ENCODE measurements around the gene KIF19. TPM values are rescaled to one million over a fixed set of nuclear protein-coding genes. Genes with fewer than 3 reads are reported as not detected.

Gene KIF19
- total RNA-seq, 1 donor from 2014 or later, result 2.2 TPM

GRCh38 chr17:74307984-74308773 lies 17.8 kb upstream of the KIF19 start:
- TF ChIP-seq CTCF (IDR thresholded peaks at IDR 0.05; ENCODE audit: unreplicated experiment), result no peak
- H3K27me3 Mint-ChIP-seq, result peaks cover 8% of the 10 kb centered on the region
- H3K4me3 Mint-ChIP-seq (ENCODE audit: low read depth), result no peak overlapping the region
- no peak overlapping the region for H3K27ac Mint-ChIP-seq
- H3K36me3 Mint-ChIP-seq (ENCODE audit: insufficient read depth), result no peaks in the 10 kb centered on the region
- H3K9me3 Mint-ChIP-seq (ENCODE audit: low read depth), result peaks cover 7% of the 10 kb centered on the region
- no peak for DNase-seq (ENCODE audit: low spot score, unreplicated experiment)
- no peaks in the 10 kb centered on the region for H3K4me1 Mint-ChIP-seq (ENCODE audit: low read depth)

DNA sequence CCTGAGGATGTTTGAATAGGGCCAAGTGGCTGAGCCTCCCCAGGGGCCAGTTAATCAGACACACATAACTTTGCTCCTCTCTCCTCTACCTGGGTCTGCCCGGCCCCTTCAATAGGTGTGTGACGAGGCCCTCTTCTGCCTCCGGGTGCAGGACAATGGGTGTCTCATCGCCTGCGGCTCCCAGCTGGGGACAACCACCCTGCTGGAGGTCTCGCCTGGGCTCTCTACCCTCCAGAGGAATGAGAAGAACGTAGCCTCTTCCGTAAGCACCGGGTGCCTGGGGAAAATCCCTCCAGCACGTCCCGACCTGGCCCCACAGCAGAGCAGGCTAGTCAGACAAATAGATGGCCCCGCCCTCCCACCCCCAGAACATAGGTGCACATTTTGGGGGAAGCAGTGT lies 16.1 kb upstream of the KIF19 start:
- H3K4me3 Mint-ChIP-seq (ENCODE audit: low read depth), result no peak overlapping the region

DNA sequence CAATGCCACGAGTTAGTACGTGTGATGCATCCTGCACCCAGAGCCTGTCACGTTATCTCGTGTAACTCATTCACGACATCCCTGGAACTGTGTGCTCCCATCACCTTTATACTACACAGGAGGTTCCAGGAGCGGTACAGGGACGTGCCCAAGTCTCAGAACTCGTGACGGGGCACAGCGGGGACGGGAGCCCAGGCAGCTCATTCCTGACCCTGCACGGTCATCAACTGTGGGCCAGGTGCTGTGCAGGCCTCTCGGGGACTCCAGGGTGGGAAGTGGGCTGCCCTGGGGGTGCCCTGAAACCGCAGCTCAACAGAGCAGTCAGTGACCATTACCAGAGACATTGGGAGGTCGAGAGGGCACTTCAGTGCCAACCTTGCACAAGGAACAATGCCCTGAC lies 11.1 kb upstream of the KIF19 start:
- Mint-ChIP-seq H3K9me3 (ENCODE audit: low read depth) (peaks cover 7% of the 10 kb centered on the region), H3K36me3 (ENCODE audit: insufficient read depth) (no peaks in the 10 kb centered on the region), H3K4me1 (ENCODE audit: low read depth) (no peaks in the 10 kb centered on the region), H3K27ac (no peak overlapping the region), H3K4me3 (ENCODE audit: low read depth) (no peak overlapping the region), H3K27me3 (peaks cover 4% of the 10 kb centered on the region)
- DNase-seq (ENCODE audit: low spot score, unreplicated experiment), result no peak
- no peak for TF ChIP-seq CTCF (IDR thresholded peaks at IDR 0.05; ENCODE audit: unreplicated experiment)

More for the DNA sequence above, 16.1 kb upstream of the KIF19 start:
- no peaks in the 10 kb centered on the region for H3K36me3 Mint-ChIP-seq (ENCODE audit: insufficient read depth)
- no peak for TF ChIP-seq CTCF (IDR thresholded peaks at IDR 0.05; ENCODE audit: unreplicated experiment)
- no peaks in the 10 kb centered on the region for H3K4me1 Mint-ChIP-seq (ENCODE audit: low read depth)
- DNase-seq (ENCODE audit: low spot score, unreplicated experiment), result no peak
- H3K9me3 Mint-ChIP-seq (ENCODE audit: low read depth), result peaks cover 7% of the 10 kb centered on the region
- H3K27ac Mint-ChIP-seq, result no peak overlapping the region
- H3K27me3 Mint-ChIP-seq, result peaks cover 11% of the 10 kb centered on the region

DNA sequence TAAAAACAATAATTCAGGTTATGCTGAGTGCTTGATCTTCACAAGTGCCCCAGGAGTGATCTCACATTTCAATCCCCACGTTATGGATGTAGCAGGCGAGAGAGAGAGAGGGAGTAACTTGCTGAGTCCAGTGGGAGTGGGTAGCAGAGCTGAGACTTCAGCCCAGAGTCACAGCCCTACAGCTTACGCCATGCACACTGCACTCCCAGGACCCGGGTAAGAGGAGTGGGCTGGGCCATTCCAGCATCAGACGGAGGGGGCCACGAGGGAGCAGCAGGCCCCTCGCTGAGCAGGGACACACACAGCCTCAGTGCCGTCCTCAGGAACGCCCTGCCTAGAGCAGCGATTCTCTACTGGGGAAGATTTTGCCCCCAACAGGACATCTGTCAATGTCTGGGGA lies 9.8 kb upstream of the KIF19 start:
- Mint-ChIP-seq H3K27me3 (peaks cover 12% of the 10 kb centered on the region), H3K4me1 (ENCODE audit: low read depth) (no peaks in the 10 kb centered on the region), H3K4me3 (ENCODE audit: low read depth) (no peak overlapping the region), H3K27ac (no peak overlapping the region), H3K36me3 (ENCODE audit: insufficient read depth) (no peaks in the 10 kb centered on the region), H3K9me3 (ENCODE audit: low read depth) (peaks cover 7% of the 10 kb centered on the region)
- no peak for TF ChIP-seq CTCF (IDR thresholded peaks at IDR 0.05; ENCODE audit: unreplicated experiment)
- DNase-seq (ENCODE audit: low spot score, unreplicated experiment), result no peak

- Mint-ChIP-seq H3K36me3 (ENCODE audit: insufficient read depth) (no peaks in the 10 kb centered on the region), H3K27me3 (peaks cover 19% of the 10 kb centered on the region), H3K4me1 (ENCODE audit: low read depth) (no peaks in the 10 kb centered on the region), H3K4me3 (ENCODE audit: low read depth) (no peak overlapping the region), H3K27ac (no peak overlapping the region), H3K9me3 (ENCODE audit: low read depth) (peaks cover 7% of the 10 kb centered on the region)
- DNase-seq (ENCODE audit: low spot score, unreplicated experiment), result no peak
- TF ChIP-seq CTCF (IDR thresholded peaks at IDR 0.05; ENCODE audit: unreplicated experiment), result no peak
These were observed 9.0 kb upstream of the KIF19 start for GRCh38 chr17:74317071-74317470.

All from progenitor cell of endocrine pancreas (in vitro differentiated cells).